ENCODE measurements around the gene ECE2. TPM values are rescaled to one million over a fixed set of nuclear protein-coding genes. Genes with fewer than 3 reads are reported as not detected.
"Not testable (repeated sequence)": the region's sequence is repeated elsewhere in the genome, so short reads cannot be mapped to it uniquely, and the experiment has no call there.

ECE2 gene
- total RNA-seq, 1 donor from 2014 or later: 0.19 TPM

- intact Hi-C loops (cut with DNase I): no loop called here
- DNase-seq (ENCODE audit: low spot score): no peak
Observed at GRCh38 chr3:184325715-184326369, 50.0 kb downstream of the ECE2 start.

- intact Hi-C loops (cut with DNase I): no loop called here
- no peak for DNase-seq (ENCODE audit: low spot score)
Observed at GRCh38 chr3:184327171-184327570, 51.3 kb downstream of the ECE2 start.

GRCh38 chr3:184328516-184328915 is 52.7 kb downstream of the ECE2 start:
- DNase-seq (ENCODE audit: low spot score): no peak
- intact Hi-C loops (cut with DNase I): no loop called here

- no peak for DNase-seq (ENCODE audit: low spot score)
- intact Hi-C loops (cut with DNase I): no loop called here
Observed at GRCh38 chr3:184332370-184333090, 56.7 kb downstream of the ECE2 start.

GRCh38 chr3:184333190-184333589 is 57.4 kb downstream of the ECE2 start:
- intact Hi-C loops (cut with DNase I): no loop called here
- no peak for DNase-seq (ENCODE audit: low spot score)

- intact Hi-C loops (cut with DNase I): no loop called here
- no peak for DNase-seq (ENCODE audit: low spot score)
Observed at GRCh38 chr3:184333700-184334099, 57.9 kb downstream of the ECE2 start.

- DNase-seq (ENCODE audit: low spot score): no peak
- intact Hi-C loops (cut with DNase I): no loop called here
Observed at GRCh38 chr3:184334470-184335158, 58.8 kb downstream of the ECE2 start.

GRCh38 chr3:184335291-184335660 is 59.5 kb downstream of the ECE2 start:
- DNase-seq (ENCODE audit: low spot score): no peak
- intact Hi-C loops (cut with DNase I): no loop called here

GRCh38 chr3:184335661-184336546 is 60.1 kb downstream of the ECE2 start:
- intact Hi-C loops (cut with DNase I): loop anchor here (2.0 kb wide), 2 partner anchors 21 to 27 kb away; partner anchors contain the start of gene EIF4G1

GRCh38 chr3:184336547-184337398 is 61.0 kb downstream of the ECE2 start:
- intact Hi-C loops (cut with DNase I): loop anchor here (2.0 kb wide), 2 partner anchors 22 to 26 kb away; partner anchors contain the start of gene EIF4G1
- DNase-seq (ENCODE audit: low spot score): no peak

More at GRCh38 chr3:184335661-184336546, 60.1 kb downstream of the ECE2 start:
- peak; percentile 95 for DNase-seq (ENCODE audit: low spot score)

- intact Hi-C loops (cut with DNase I): loop anchor here (2.0 kb wide), 2 partner anchors 23 to 25 kb away; partner anchors contain the start of gene EIF4G1
- DNase-seq (ENCODE audit: low spot score): peak; percentile 82
Observed at GRCh38 chr3:184337399-184337714, 61.5 kb downstream of the ECE2 start, which contains the start of gene FAM131A. TSS of gene FAM131A (plus strand) at chr3:184337600. CDS start at chr3:184337631, 31 bp downstream.

- no peak for DNase-seq (ENCODE audit: low spot score)
- intact Hi-C loops (cut with DNase I): loop anchor here (1.0 to 2.0 kb wide), 3 partner anchors 23 to 40 kb away; partner anchors contain the start of gene EIF4G1
Observed at GRCh38 chr3:184337981-184338380, 62.2 kb downstream of the ECE2 start.

- intact Hi-C loops (cut with DNase I): loop anchor here (1.0 kb wide), 1 partner anchor 40 kb away; no protein-coding TSS in a partner anchor
Observed at GRCh38 chr3:184338511-184338945, 62.7 kb downstream of the ECE2 start.

GRCh38 chr3:184339001-184339400 is 63.2 kb downstream of the ECE2 start:
- intact Hi-C loops (cut with DNase I): no loop called here
- DNase-seq (ENCODE audit: low spot score): no peak

More at GRCh38 chr3:184338511-184338945, 62.7 kb downstream of the ECE2 start:
- DNase-seq (ENCODE audit: low spot score): peak; percentile 88

- DNase-seq (ENCODE audit: low spot score); intact Hi-C loops (cut with DNase I): not testable (repeated sequence)
Observed at GRCh38 chr3:184339451-184340135, 63.8 kb downstream of the ECE2 start.

- DNase-seq (ENCODE audit: low spot score): no peak
Observed at GRCh38 chr3:184341925-184342324, 66.1 kb downstream of the ECE2 start.

More at GRCh38 chr3:184341925-184342324, 66.1 kb downstream of the ECE2 start:
- intact Hi-C loops (cut with DNase I): no loop called here

Data from cardiac septum (tissue), 1 donor.